A172 (cell line): ENCODE results near the gene AMPH. TPM values are rescaled to one million over a fixed set of nuclear protein-coding genes. Genes with fewer than 3 reads are reported as not detected.

Source experiments
- DNase-seq: peaks from one replicate; pipeline ENCODE4 v3.0.0-alpha.2; 2015; ENCODE audit warnings: low spot score
- total RNA-seq: library from RNA; depleted of rRNA; stranded (reverse); fragments of >200 nt; shearing (Covaris generic); gene quantifications from 2 replicates; pipeline ENCODE4 v1.2.3, GENCODE V29; 2014; rRNA removed

AMPH gene
- 12.4 and 13.4 TPM in 2 replicates for total RNA-seq

- peak; percentile 59 for DNase-seq
These were observed at the start of gene AMPH for GRCh38 chr7:38630720-38631673. Gene AMPH (minus strand): TSS chr7:38631373. CDS start chr7:38631351, 22 bp downstream.

- no peak for DNase-seq
These were observed 48.2 kb upstream of the AMPH start for GRCh38 chr7:38679419-38679818.

- DNase-seq = no peak
These were observed 47.5 kb upstream of the AMPH start for GRCh38 chr7:38678698-38679054.

- no peak for DNase-seq
These were observed 47.0 kb upstream of the AMPH start for GRCh38 chr7:38677981-38678697.

- DNase-seq = no peak
These were observed 44.4 kb upstream of the AMPH start for GRCh38 chr7:38675494-38676106.

- DNase-seq = no peak
These were observed 43.3 kb upstream of the AMPH start for GRCh38 chr7:38674513-38674912.

GRCh38 chr7:38673795-38674194, 42.6 kb upstream of the AMPH start:
- DNase-seq = peak; percentile 64

- no peak for DNase-seq
These were observed 41.0 kb upstream of the AMPH start for GRCh38 chr7:38671911-38672905.

GRCh38 chr7:38669965-38670520, 38.9 kb upstream of the AMPH start:
- no peak for DNase-seq

GRCh38 chr7:38664972-38665371, 33.8 kb upstream of the AMPH start:
- DNase-seq = no peak

GRCh38 chr7:38660427-38661099, 29.4 kb upstream of the AMPH start:
- DNase-seq = peak; percentile 57

GRCh38 chr7:38659931-38660330, 28.8 kb upstream of the AMPH start:
- no peak for DNase-seq

- DNase-seq = peak; percentile 31
These were observed 27.7 kb upstream of the AMPH start for GRCh38 chr7:38658921-38659320.

GRCh38 chr7:38656968-38657367, 25.8 kb upstream of the AMPH start:
- DNase-seq = no peak

GRCh38 chr7:38655833-38656774, 24.9 kb upstream of the AMPH start:
- no peak for DNase-seq

- no peak for DNase-seq
These were observed 6.8 kb upstream of the AMPH start for GRCh38 chr7:38637957-38638356.

- DNase-seq = no peak
These were observed 1.2 kb upstream of the AMPH start for GRCh38 chr7:38632411-38632810.

- no peak for DNase-seq
These were observed 1.3 kb downstream of the AMPH start for GRCh38 chr7:38629651-38630510.
